ENCODE measurements around the gene OTX2. TPM values are rescaled to one million over a fixed set of nuclear protein-coding genes. Genes with fewer than 3 reads are reported as not detected.

Gene OTX2
- polyA plus RNA-seq, 2 of the 4 experiments (the other 2 are of a cell fraction) = not detected

DNA sequence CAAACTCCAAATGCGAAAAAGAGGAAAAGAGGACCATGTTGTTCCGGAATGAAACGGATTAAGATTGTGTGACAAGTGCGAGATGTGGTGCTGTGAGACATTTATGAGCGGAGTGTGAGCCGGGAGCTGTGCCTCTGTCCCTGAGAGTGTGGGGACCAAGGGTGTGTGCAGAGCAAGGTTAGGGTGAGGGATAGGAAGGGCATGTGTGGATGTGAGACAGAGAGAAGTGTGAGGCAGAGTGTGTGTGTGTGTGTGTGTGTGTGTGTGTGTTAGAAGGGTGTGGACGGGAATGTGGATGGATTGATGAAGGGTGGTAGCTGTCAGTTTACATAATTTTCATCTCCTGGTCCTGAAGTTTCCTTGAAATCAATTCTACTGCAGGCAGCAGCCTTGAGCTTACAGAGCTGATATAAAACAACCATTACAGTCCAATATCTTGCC, 4.3 kb upstream of the OTX2 start:
- TF ChIP-seq ZNF302 (CRISPR knock-in tag; IDR thresholded peaks at IDR 0.05) (no peak), RAD21 (conservative IDR thresholded peaks at IDR 0.05 in 1 of 2, IDR thresholded peaks at IDR 0.05 in 1 of 2) (no peak), MAZ (IDR thresholded peaks at IDR 0.05; ENCODE audit: borderline replicate concordance, low read depth, low read length) (no peak), FOSL2 (IDR thresholded peaks at IDR 0.05) (no peak), FOSL2 (CRISPR knock-in tag; IDR thresholded peaks at IDR 0.05) (no peak), KDM5A (IDR thresholded peaks at IDR 0.05) (no peak), MYC (IDR thresholded peaks at IDR 0.05; ENCODE audit: borderline replicate concordance, low read length) (no peak), POLR2AphosphoS2 (conservative IDR thresholded peaks at IDR 0.05; ENCODE audit: low read length) (no peak)
- TF ChIP-seq, protein P1, sequence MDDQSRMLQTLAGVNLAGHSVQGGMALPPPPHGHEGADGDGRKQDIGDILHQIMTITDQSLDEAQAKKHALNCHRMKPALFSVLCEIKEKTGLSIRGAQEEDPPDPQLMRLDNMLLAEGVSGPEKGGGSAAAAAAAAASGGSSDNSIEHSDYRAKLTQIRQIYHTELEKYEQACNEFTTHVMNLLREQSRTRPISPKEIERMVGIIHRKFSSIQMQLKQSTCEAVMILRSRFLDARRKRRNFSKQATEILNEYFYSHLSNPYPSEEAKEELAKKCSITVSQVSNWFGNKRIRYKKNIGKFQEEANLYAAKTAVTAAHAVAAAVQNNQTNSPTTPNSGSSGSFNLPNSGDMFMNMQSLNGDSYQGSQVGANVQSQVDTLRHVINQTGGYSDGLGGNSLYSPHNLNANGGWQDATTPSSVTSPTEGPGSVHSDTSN (IDR thresholded peaks at IDR 0.05) = no peak
- TF ChIP-seq, protein P2, sequence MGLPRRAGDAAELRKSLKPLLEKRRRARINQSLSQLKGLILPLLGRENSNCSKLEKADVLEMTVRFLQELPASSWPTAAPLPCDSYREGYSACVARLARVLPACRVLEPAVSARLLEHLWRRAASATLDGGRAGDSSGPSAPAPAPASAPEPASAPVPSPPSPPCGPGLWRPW (IDR thresholded peaks at IDR 0.05) = no peak
- TF ChIP-seq, protein P3, sequence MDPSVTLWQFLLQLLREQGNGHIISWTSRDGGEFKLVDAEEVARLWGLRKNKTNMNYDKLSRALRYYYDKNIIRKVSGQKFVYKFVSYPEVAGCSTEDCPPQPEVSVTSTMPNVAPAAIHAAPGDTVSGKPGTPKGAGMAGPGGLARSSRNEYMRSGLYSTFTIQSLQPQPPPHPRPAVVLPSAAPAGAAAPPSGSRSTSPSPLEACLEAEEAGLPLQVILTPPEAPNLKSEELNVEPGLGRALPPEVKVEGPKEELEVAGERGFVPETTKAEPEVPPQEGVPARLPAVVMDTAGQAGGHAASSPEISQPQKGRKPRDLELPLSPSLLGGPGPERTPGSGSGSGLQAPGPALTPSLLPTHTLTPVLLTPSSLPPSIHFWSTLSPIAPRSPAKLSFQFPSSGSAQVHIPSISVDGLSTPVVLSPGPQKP (IDR thresholded peaks at IDR 0.05; ENCODE audit: low read depth, low read length) = no peak
- ChIA-PET POLR2A (no interaction called here), CTCF (no interaction called here)
- FAIRE-seq (no peak), DNase-seq (ENCODE audit: low read depth in 1 of 2, low spot score in 1 of 2) (no peak), ATAC-seq (0 out of 6 replicates have a peak, but pooled peaks of 1 of the 2 experiments have one; percentile 27)
- H3K4me1 ChIP-seq = no peaks in the 10 kb centered on the region
- 52% methylated on average over 7 of the region's 7 CpGs for WGBS (ENCODE audit: missing lambda C conversion rate)
- no peak overlapping the region for H3K4me3 ChIP-seq
- H3K9me3 ChIP-seq = no peaks in the 10 kb centered on the region; the same call in 2 of the 3 replicates
- no peak overlapping the region for H3K4me2 ChIP-seq
- H3K27ac ChIP-seq = no peak overlapping the region

DNA sequence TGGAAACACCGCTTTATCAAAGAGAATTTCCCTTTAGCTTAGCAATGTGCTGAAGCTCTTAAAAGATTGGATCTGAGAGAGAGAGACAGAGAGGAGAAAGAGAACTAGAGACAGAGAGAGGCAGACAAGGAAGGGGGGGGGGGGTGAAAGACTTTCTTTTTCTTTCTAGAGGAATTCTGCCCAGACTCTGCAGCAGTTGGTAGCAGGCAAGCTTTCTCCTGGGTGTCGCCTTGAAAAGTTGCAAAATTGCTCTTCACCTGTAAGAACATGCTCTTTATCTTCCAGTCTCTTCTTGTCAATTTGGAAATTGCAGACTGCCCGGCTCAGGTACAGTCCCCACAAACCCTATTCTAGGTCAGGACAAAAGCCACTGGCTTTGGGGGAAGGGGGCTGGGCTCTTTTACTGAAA, 2.9 kb upstream of the OTX2 start:
- Histone ChIP-seq H3K4me3 (no peak overlapping the region), H3K4me1 (no peaks in the 10 kb centered on the region), H3K27ac (no peak overlapping the region), H3K9me3 (no peaks in the 10 kb centered on the region; the same call in 2 of the 3 replicates), H3K4me2 (no peak overlapping the region)
- ATAC-seq (no peak), FAIRE-seq (no peak), DNase-seq (ENCODE audit: low read depth in 1 of 2, low spot score in 1 of 2) (no peak)
- TF ChIP-seq RARB (CRISPR knock-in tag; IDR thresholded peaks at IDR 0.05) (no peak), EHMT2 (IDR thresholded peaks at IDR 0.05; ENCODE audit: low read depth) (no peak), PHF8 (IDR thresholded peaks at IDR 0.05; ENCODE audit: borderline replicate concordance, low read depth) (no peak), NFE2L2 (conservative IDR thresholded peaks at IDR 0.05; ENCODE audit: low read length) (no peak), CBX8 (IDR thresholded peaks at IDR 0.05) (no peak), RFX5 (IDR thresholded peaks at IDR 0.05) (no peak), JUNB (IDR thresholded peaks at IDR 0.05) (no peak), EHF (CRISPR knock-in tag; IDR thresholded peaks at IDR 0.05) (no peak), RCOR1 (IDR thresholded peaks at IDR 0.05; ENCODE audit: low read depth, low read length) (no peak), HEYL (CRISPR knock-in tag; IDR thresholded peaks at IDR 0.05) (no peak), JUN (IDR thresholded peaks at IDR 0.05) (no peak), HOXA7 (CRISPR knock-in tag; IDR thresholded peaks at IDR 0.05) (no peak), MYC (IDR thresholded peaks at IDR 0.05; ENCODE audit: borderline replicate concordance, low read length) (no peak), TFCP2L1 (CRISPR knock-in tag; IDR thresholded peaks at IDR 0.05) (no peak), KDM1A (IDR thresholded peaks at IDR 0.05; ENCODE audit: low read depth) (no peak), ESRRA (IDR thresholded peaks at IDR 0.05; ENCODE audit: borderline replicate concordance, low read length) (no peak), KDM5A (IDR thresholded peaks at IDR 0.05) (no peak)
- TF ChIP-seq, protein P2 (IDR thresholded peaks at IDR 0.05) = no peak
- TF ChIP-seq, protein P4, sequence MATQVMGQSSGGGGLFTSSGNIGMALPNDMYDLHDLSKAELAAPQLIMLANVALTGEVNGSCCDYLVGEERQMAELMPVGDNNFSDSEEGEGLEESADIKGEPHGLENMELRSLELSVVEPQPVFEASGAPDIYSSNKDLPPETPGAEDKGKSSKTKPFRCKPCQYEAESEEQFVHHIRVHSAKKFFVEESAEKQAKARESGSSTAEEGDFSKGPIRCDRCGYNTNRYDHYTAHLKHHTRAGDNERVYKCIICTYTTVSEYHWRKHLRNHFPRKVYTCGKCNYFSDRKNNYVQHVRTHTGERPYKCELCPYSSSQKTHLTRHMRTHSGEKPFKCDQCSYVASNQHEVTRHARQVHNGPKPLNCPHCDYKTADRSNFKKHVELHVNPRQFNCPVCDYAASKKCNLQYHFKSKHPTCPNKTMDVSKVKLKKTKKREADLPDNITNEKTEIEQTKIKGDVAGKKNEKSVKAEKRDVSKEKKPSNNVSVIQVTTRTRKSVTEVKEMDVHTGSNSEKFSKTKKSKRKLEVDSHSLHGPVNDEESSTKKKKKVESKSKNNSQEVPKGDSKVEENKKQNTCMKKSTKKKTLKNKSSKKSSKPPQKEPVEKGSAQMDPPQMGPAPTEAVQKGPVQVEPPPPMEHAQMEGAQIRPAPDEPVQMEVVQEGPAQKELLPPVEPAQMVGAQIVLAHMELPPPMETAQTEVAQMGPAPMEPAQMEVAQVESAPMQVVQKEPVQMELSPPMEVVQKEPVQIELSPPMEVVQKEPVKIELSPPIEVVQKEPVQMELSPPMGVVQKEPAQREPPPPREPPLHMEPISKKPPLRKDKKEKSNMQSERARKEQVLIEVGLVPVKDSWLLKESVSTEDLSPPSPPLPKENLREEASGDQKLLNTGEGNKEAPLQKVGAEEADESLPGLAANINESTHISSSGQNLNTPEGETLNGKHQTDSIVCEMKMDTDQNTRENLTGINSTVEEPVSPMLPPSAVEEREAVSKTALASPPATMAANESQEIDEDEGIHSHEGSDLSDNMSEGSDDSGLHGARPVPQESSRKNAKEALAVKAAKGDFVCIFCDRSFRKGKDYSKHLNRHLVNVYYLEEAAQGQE (IDR thresholded peaks at IDR 0.05) = no peak
- TF ChIP-seq, protein P5, sequence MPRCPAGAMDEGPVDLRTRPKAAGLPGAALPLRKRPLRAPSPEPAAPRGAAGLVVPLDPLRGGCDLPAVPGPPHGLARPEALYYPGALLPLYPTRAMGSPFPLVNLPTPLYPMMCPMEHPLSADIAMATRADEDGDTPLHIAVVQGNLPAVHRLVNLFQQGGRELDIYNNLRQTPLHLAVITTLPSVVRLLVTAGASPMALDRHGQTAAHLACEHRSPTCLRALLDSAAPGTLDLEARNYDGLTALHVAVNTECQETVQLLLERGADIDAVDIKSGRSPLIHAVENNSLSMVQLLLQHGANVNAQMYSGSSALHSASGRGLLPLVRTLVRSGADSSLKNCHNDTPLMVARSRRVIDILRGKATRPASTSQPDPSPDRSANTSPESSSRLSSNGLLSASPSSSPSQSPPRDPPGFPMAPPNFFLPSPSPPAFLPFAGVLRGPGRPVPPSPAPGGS (IDR thresholded peaks at IDR 0.05) = no peak
- ChIA-PET CTCF (interaction anchor here (0.6 kb wide), 1 partner anchor 322 kb away, joined by 3 read pairs; no protein-coding TSS in a partner anchor), POLR2A (no interaction called here)
- WGBS (ENCODE audit: missing lambda C conversion rate) = 28% methylated on average over 3 of the region's 3 CpGs
